DND-41 (cell line): ENCODE data around the gene BSG.

Source experiments
- ATAC-seq: fragments of 200-7000 bp; cut with Tn5 transposase; 3 replicates; pipeline ENCODE4 v1.9.1; 2021; ENCODE audit warnings: low read depth; ENCODE audit not compliant: insufficient read depth
- DNase-seq: peaks from one replicate; pipeline ENCODE4 v3.0.0-alpha.2; 2020
- H2AFZ ChIP-seq: 2 replicates; pipeline ENCODE4 v1.6.0; 2012; ENCODE audit warnings: low read depth, low read length
- H3K27ac ChIP-seq: 2 replicates; pipeline ENCODE4 v1.5.1; 2012; ENCODE audit warnings: low read length, inconsistent platforms
- H3K27me3 ChIP-seq: fragments of 200-600 bp; sonication (generic); 2 replicates; pipeline ENCODE4 v1.6.0; 2012; ENCODE audit warnings: low read length, mild to moderate bottlenecking, inconsistent platforms; ENCODE audit not compliant: insufficient read depth, poor library complexity
- H3K36me3 ChIP-seq: 2 replicates; pipeline ENCODE4 v1.5.1; 2012; ENCODE audit warnings: low read length, inconsistent platforms; ENCODE audit not compliant: insufficient read depth
- H3K4me1 ChIP-seq: 2 replicates; pipeline ENCODE4 v1.5.1; 2012; ENCODE audit warnings: mild to moderate bottlenecking, low read length; ENCODE audit not compliant: insufficient read depth
- H3K4me2 ChIP-seq: 2 replicates; pipeline ENCODE4 v1.6.0; 2012; ENCODE audit warnings: mild to moderate bottlenecking, moderate library complexity, low read length, inconsistent platforms; ENCODE audit not compliant: insufficient read depth
- H3K4me3 ChIP-seq, 2 experiments: fragments of 200-600 bp in 1 of 2; shearing (Covaris generic) in 1 of 2; 2 replicates each; pipeline ENCODE4 v1.5.1; 2012 to 2016; ENCODE audit warnings: inconsistent platforms in 2 of 2, low read length in 2 of 2, mild to moderate bottlenecking in 2 of 2, low read depth in 1 of 2, moderate library complexity in 1 of 2
- H3K79me2 ChIP-seq: 2 replicates; pipeline ENCODE4 v1.6.0; 2012; ENCODE audit warnings: low read length, inconsistent platforms; ENCODE audit not compliant: insufficient read depth
- H3K9ac ChIP-seq: 2 replicates; pipeline ENCODE4 v1.6.0; 2012; ENCODE audit warnings: low read depth, mild to moderate bottlenecking, inconsistent platforms, low read length, moderate library complexity
- H3K9me3 ChIP-seq: 2 replicates; pipeline ENCODE4 v1.5.1; 2012; ENCODE audit warnings: low read length, moderate library complexity, mild to moderate bottlenecking, inconsistent platforms; ENCODE audit not compliant: insufficient read depth, severe bottlenecking
- H4K20me1 ChIP-seq: 2 replicates; pipeline ENCODE4 v1.6.0; 2012; ENCODE audit warnings: low read length; ENCODE audit not compliant: insufficient read depth
- EZH2 ChIP-seq: IDR thresholded peaks from 3 replicates; pipeline ENCODE4 v1.6.1; 2012; ENCODE audit warnings: borderline replicate concordance, low read depth, mild to moderate bottlenecking, moderate library complexity, low read length, inconsistent platforms; ENCODE audit not compliant: severe bottlenecking
- TF ChIP-seq, protein P1 (sequence below): IDR thresholded peaks from 2 replicates; pipeline ENCODE4 v1.5.1; 2012; ENCODE audit warnings: borderline replicate concordance, low read length, moderate library complexity, mild to moderate bottlenecking; ENCODE audit not compliant: poor library complexity, severe bottlenecking; ENCODE audit errors: extremely low read depth

Gene BSG

DNA sequence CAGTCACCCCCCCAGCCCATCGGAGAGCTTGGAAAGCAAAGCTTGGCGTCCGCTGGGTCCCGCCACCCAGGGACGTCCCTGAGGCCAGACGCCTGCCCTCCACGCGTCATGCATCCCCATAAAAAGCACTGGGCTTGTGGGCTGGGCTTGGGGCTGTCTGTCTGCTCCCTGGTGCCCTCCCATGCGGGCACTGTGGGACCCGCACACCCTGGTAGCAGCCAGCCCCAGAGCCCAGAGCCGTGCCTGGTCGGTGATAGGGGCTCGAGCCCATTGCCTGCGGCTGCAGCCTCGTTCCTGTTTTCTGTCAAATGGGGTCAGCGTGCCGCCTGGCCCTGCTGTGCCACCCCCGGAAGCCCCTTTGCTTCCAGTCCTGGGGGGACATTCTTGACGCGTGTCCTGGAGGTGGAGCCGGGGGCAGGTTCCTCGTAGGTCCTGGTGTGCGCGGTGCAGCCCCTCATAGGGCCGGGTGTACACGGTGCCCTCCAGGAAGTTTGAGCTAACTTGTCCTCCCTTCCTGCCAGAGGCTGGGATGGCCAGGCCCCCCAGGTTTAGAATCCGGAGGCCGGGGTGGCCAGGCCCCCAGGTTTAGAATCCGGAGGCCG lies 32.9 kb upstream of the BSG start:
- Histone ChIP-seq H3K9me3 (no peaks in the 10 kb centered on the region), H3K36me3 (peaks cover 73% of the 10 kb centered on the region), H3K4me1 (no peaks in the 10 kb centered on the region), H3K9ac (no peak overlapping the region), H3K79me2 (peaks cover 16% of the 10 kb centered on the region), H2AFZ (no peak overlapping the region), H3K4me2 (no peak overlapping the region), H3K4me3 (no peak overlapping the region), H3K27ac (no peak overlapping the region), H4K20me1 (peaks cover 48% of the 10 kb centered on the region), H3K27me3 (no peaks in the 10 kb centered on the region)
- no peak for TF ChIP-seq EZH2
- TF ChIP-seq, protein P1, sequence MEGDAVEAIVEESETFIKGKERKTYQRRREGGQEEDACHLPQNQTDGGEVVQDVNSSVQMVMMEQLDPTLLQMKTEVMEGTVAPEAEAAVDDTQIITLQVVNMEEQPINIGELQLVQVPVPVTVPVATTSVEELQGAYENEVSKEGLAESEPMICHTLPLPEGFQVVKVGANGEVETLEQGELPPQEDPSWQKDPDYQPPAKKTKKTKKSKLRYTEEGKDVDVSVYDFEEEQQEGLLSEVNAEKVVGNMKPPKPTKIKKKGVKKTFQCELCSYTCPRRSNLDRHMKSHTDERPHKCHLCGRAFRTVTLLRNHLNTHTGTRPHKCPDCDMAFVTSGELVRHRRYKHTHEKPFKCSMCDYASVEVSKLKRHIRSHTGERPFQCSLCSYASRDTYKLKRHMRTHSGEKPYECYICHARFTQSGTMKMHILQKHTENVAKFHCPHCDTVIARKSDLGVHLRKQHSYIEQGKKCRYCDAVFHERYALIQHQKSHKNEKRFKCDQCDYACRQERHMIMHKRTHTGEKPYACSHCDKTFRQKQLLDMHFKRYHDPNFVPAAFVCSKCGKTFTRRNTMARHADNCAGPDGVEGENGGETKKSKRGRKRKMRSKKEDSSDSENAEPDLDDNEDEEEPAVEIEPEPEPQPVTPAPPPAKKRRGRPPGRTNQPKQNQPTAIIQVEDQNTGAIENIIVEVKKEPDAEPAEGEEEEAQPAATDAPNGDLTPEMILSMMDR = no peak
- ATAC-seq (no peak), DNase-seq (no peak)

DNA sequence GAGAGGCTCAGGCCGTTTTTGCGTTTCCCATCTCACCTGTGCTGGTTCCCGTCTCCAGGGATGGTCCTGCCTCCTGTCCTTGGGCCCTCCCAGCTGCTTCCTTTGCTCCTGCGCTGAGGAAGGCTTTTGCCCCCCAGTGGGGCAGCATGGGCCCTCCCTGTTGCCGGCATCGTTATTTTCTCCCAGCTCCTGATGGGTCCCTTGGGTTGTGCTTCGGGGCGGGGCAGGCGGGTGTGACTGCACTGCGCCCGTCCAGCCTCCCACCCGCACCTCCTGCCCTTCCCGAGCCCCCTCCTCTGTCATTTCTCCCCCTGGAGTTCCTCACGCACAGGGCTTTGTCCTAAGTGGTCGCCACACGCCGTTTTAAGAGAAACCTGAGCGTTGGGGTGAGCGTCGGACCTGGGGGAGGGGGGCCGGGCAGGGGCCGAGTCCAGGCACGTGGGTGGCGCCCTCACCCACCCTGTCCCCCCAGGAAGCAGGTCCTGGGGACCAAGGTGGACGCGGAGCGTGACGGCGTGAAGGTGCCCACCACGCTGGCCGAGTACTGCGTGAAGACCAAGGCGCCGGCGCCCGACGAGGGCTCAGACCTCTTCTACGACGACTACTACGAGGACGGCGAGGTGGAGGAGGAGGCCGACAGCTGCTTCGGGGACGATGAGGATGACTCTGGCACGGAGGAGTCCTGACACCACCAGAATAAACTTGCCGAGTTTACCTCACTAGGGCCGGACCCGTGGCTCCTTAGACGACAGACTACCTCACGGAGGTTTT lies 31.3 kb upstream of the BSG start:
- H4K20me1 ChIP-seq = peaks cover 39% of the 10 kb centered on the region
- no peak overlapping the region for H3K4me2 ChIP-seq
- ATAC-seq (no peak), DNase-seq (no peak)
- H3K4me1 ChIP-seq = no peaks in the 10 kb centered on the region
- H3K27ac ChIP-seq = no peak overlapping the region
- no peak overlapping the region for H2AFZ ChIP-seq
- no peak for TF ChIP-seq EZH2
- TF ChIP-seq, protein P1 = no peak
- no peaks in the 10 kb centered on the region for H3K27me3 ChIP-seq
- no peak overlapping the region for H3K4me3 ChIP-seq
- H3K36me3 ChIP-seq = peaks cover 59% of the 10 kb centered on the region
- H3K9me3 ChIP-seq = no peaks in the 10 kb centered on the region
- H3K9ac ChIP-seq = no peak overlapping the region
- 0 out of 2 replicates have a peak, but pooled peaks cover 3% of the 10 kb centered on the region for H3K79me2 ChIP-seq

DNA sequence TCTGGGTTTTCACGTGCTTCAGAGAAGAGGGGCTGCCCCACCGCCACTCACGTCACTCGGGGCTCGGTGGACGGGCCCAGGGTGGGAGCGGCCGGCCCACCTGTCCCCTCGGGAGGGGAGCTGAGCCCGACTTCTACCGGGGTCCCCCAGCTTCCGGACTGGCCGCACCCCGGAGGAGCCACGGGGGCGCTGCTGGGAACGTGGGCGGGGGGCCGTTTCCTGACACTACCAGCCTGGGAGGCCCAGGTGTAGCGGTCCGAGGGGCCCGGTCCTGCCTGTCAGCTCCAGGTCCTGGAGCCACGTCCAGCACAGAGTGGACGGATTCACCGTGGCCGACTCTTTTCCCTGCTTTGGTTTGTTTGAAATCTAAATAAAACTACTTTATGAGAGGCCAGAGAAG lies 30.7 kb upstream of the BSG start:
- Histone ChIP-seq H3K4me2 (no peak overlapping the region), H3K36me3 (peaks cover 53% of the 10 kb centered on the region), H3K4me1 (no peaks in the 10 kb centered on the region), H3K4me3 (no peak overlapping the region), H3K9me3 (no peaks in the 10 kb centered on the region), H3K79me2 (no peaks in the 10 kb centered on the region), H2AFZ (no peak overlapping the region), H3K27me3 (no peaks in the 10 kb centered on the region), H3K9ac (no peak overlapping the region), H4K20me1 (peaks cover 36% of the 10 kb centered on the region), H3K27ac (no peak overlapping the region)
- DNase-seq (no peak), ATAC-seq (no peak)
- TF ChIP-seq, protein P1 = no peak
- TF ChIP-seq EZH2 = no peak
